GM23338 (cell line): ENCODE results near the gene CHPF. TPM values are rescaled to one million over a fixed set of nuclear protein-coding genes. Genes with fewer than 3 reads are reported as not detected.

Source experiments
- ATAC-seq: fragments of 200-7000 bp; cut with Tn5 transposase; 3 replicates; pipeline ENCODE4 v1.9.1; 2020
- DNase-seq: peaks from one replicate; pipeline ENCODE4 v3.0.0-alpha.2; 2015; ENCODE audit warnings: low spot score
- H2AFZ ChIP-seq: fragments of 200-600 bp; sonication (generic); 2 replicates; pipeline ENCODE4 v1.8.0; 2016; ENCODE audit warnings: antibody characterized with exemption, mild to moderate bottlenecking, moderate library complexity
- H3F3A ChIP-seq: fragments of 200-600 bp; sonication (generic); replicated peaks from 2 replicates; pipeline ENCODE4 v1.8.0; 2017; ENCODE audit warnings: antibody characterized with exemption, mixed run types, low read depth
- H3K27ac ChIP-seq: fragments of 200-600 bp; sonication (generic); 2 replicates; pipeline ENCODE4 v1.6.1; 2016; ENCODE audit warnings: low read depth
- H3K27me3 ChIP-seq: fragments of 200-600 bp; sonication (generic); 2 replicates; pipeline ENCODE4 v1.8.0; 2016; ENCODE audit warnings: mild to moderate bottlenecking, mixed run types, moderate library complexity; ENCODE audit not compliant: insufficient read depth
- H3K36me3 ChIP-seq: fragments of 200-600 bp; sonication (generic); 2 replicates; pipeline ENCODE4 v1.8.0; 2016; ENCODE audit warnings: mild to moderate bottlenecking; ENCODE audit not compliant: insufficient read depth
- H3K4me1 ChIP-seq: fragments of 200-600 bp; sonication (generic); 2 replicates; pipeline ENCODE4 v1.8.0; 2016; ENCODE audit warnings: mild to moderate bottlenecking, moderate library complexity; ENCODE audit not compliant: insufficient read depth
- H3K4me2 ChIP-seq: fragments of 200-600 bp; sonication (generic); 2 replicates; pipeline ENCODE4 v1.7.1; 2017; ENCODE audit warnings: mixed run types
- H3K4me3 ChIP-seq: fragments of 200-600 bp; sonication (generic); 2 replicates; pipeline ENCODE4 v1.6.1; 2016; ENCODE audit warnings: mixed run types
- H3K79me2 ChIP-seq: fragments of 200-600 bp; sonication (generic); replicated peaks from 2 replicates; pipeline ENCODE4 v1.8.0; 2017; ENCODE audit warnings: mild to moderate bottlenecking; ENCODE audit not compliant: insufficient read depth
- H3K9me2 ChIP-seq: fragments of 200-600 bp; sonication (generic); 2 replicates; pipeline ENCODE4 v1.8.0; 2017; ENCODE audit not compliant: insufficient read depth
- H4K20me1 ChIP-seq: fragments of 200-600 bp; sonication (generic); replicated peaks from 2 replicates; pipeline ENCODE4 v1.8.0; 2017; ENCODE audit warnings: mild to moderate bottlenecking; ENCODE audit not compliant: insufficient read depth
- H3K27ac Mint-ChIP-seq: 2 replicates; pipeline ENCODE4 v1.8.0; 2020; ENCODE audit warnings: inconsistent platforms, mild to moderate bottlenecking, moderate library complexity, mixed read lengths
- H3K27me3 Mint-ChIP-seq: 3 replicates; pipeline ENCODE4 v1.8.0; 2022; ENCODE audit warnings: low read depth, mild to moderate bottlenecking, moderate library complexity, mixed read lengths, inconsistent platforms; ENCODE audit not compliant: insufficient read depth, poor library complexity
- H3K36me3 Mint-ChIP-seq: 3 replicates; pipeline ENCODE4 v1.8.0; 2021; ENCODE audit warnings: low read depth, mild to moderate bottlenecking, inconsistent platforms, moderate library complexity, mixed read lengths
- H3K4me1 Mint-ChIP-seq: 3 replicates; pipeline ENCODE4 v1.8.0; 2020; ENCODE audit warnings: mild to moderate bottlenecking, inconsistent platforms, mixed read lengths
- H3K4me3 Mint-ChIP-seq: 3 replicates; pipeline ENCODE4 v1.8.0; 2021; ENCODE audit warnings: moderate library complexity, mild to moderate bottlenecking, inconsistent platforms, mixed read lengths
- H3K9me3 Mint-ChIP-seq: 3 replicates; pipeline ENCODE4 v1.8.0; 2020; ENCODE audit warnings: moderate library complexity, mild to moderate bottlenecking, inconsistent platforms, mixed read lengths
- CREB1 ChIP-seq: fragments of 250-450 bp; sonication (Bioruptor Pico); IDR thresholded peaks from 2 replicates; pipeline ENCODE4 v1.5.0; 2020; ENCODE audit warnings: low read depth, mild to moderate bottlenecking, moderate library complexity
- EZH2 ChIP-seq: fragments of 200-600 bp; sonication (generic); IDR thresholded peaks from one replicate; pipeline ENCODE4 v1.8.0; 2017; ENCODE audit warnings: antibody characterized with exemption, mild to moderate bottlenecking, low read depth; ENCODE audit not compliant: unreplicated experiment
- EZH2phosphoT487 ChIP-seq: fragments of 200-600 bp; sonication (generic); IDR thresholded peaks from one replicate; pipeline ENCODE4 v1.8.1; 2018; ENCODE audit warnings: antibody characterized with exemption; ENCODE audit not compliant: unreplicated experiment
- JUNB ChIP-seq: IDR thresholded peaks from one replicate; pipeline ENCODE4 v1.6.1; 2016; ENCODE audit warnings: antibody characterized with exemption; ENCODE audit not compliant: unreplicated experiment
- NANOG ChIP-seq: IDR thresholded peaks from 2 replicates; pipeline ENCODE4 v1.6.1; 2016; ENCODE audit warnings: antibody characterized with exemption, borderline replicate concordance
- POLR2AphosphoS5 ChIP-seq: IDR thresholded peaks from 2 replicates; pipeline ENCODE4 v1.6.1; 2016; ENCODE audit warnings: antibody characterized with exemption, low read depth
- STAT1 ChIP-seq: IDR thresholded peaks from one replicate; pipeline ENCODE4 v1.6.1; 2016; ENCODE audit warnings: antibody characterized with exemption; ENCODE audit not compliant: unreplicated experiment
- ZNF114 ChIP-seq: fragments of 250-450 bp; sonication (Bioruptor Pico); IDR thresholded peaks from 2 replicates; pipeline ENCODE4 v1.5.0; 2020; ENCODE audit warnings: mild to moderate bottlenecking, moderate library complexity
- ZNF331 ChIP-seq: fragments of 250-450 bp; sonication (Bioruptor Pico); IDR thresholded peaks from 2 replicates; pipeline ENCODE4 v1.5.0; 2020; ENCODE audit warnings: low read depth, mild to moderate bottlenecking, moderate library complexity
- polyA plus RNA-seq: library from polyadenylated mRNA; unstranded; fragments of >200 nt; fragmentation: Nextera tagmentation; extraction: Ambion mirVana; gene quantifications from 2 replicates; pipeline ENCODE4 v1.2.1, GENCODE V29; 2016
- total RNA-seq: library from RNA; depleted of rRNA; stranded (reverse); fragments of >200 nt; shearing (Covaris generic); gene quantifications from 2 replicates; pipeline ENCODE4 v1.2.3, GENCODE V29; 2014
- TF ChIP-seq, protein P1 (sequence below): IDR thresholded peaks from one replicate; pipeline ENCODE4 v1.6.1; 2018; ENCODE audit warnings: antibody characterized with exemption; ENCODE audit not compliant: unreplicated experiment
- TF ChIP-seq, protein P2 (sequence below), 2 experiments: fragments of 200-600 bp in 1 of 2; sonication (generic) in 1 of 2; conservative IDR thresholded peaks; 2 replicates each; pipeline versions ENCODE4 v1.5.1 to v1.6.1; 2016 to 2017; ENCODE audit warnings: antibody characterized with exemption in 2 of 2, low read depth in 2 of 2, mild to moderate bottlenecking in 2 of 2, moderate library complexity in 1 of 2
- TF ChIP-seq, protein P3 (sequence below): fragments of 250-450 bp; sonication (Bioruptor Pico); IDR thresholded peaks from 2 replicates; pipeline ENCODE4 v1.5.0; 2020; ENCODE audit warnings: mild to moderate bottlenecking, moderate library complexity
- TF ChIP-seq, protein P4 (sequence below): IDR thresholded peaks from 2 replicates; pipeline ENCODE4 v1.6.1; 2016; ENCODE audit warnings: antibody characterized with exemption

The CHPF gene
- total and polyA plus RNA-seq, 2 experiments from 2014 or later, result 36.5 to 252 TPM

DNA sequence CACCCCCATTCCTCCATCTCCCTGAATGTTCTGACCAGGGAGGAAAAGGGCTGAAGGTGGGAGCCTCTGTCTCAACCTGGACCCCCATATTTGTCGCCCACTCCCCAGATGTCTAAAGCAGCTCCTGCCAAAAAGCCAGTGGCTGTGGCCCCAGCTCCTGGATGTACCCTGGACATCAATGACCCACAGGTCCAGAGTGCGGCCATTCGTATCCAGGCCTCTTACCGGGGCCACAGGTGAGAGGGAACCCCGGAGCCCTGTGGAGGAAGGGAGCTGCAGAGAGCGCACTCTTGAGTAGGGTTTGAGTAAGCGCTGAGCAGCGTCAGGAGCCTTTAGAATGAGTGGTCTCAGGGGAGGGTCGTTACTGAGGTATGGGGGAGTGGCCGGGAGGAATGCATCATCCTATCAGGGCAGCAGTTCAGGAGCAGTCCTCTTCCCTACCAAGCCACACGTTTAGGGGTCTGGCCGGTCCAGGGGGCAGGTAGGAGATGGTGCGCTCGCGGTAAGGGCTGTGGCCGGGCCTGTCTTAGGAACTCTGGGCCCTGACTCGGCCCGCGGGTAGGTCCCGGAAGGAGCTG, 47.3 kb downstream of the CHPF start:
- H3K4me1 Mint-ChIP-seq, result peaks cover 43% of the 10 kb centered on the region
- Histone ChIP-seq H4K20me1 (no peaks in the 10 kb centered on the region), H3K79me2 (no peaks in the 10 kb centered on the region), H3K9me2 (no peaks in the 10 kb centered on the region), H3K4me3 (peak overlapping the region; percentile 58), H3F3A (peaks cover 17% of the 10 kb centered on the region), H2AFZ (peak overlapping the region; percentile 92), H3K4me1 (peaks cover 31% of the 10 kb centered on the region), H3K36me3 (no peaks in the 10 kb centered on the region), H3K27me3 (peaks cover 48% of the 10 kb centered on the region), H3K4me2 (peak overlapping the region; percentile 98), H3K27ac (no peak overlapping the region)
- H3K9me3 Mint-ChIP-seq, result no peaks in the 10 kb centered on the region; the same call in 2 of the 3 replicates
- ATAC-seq (no peak; the same call in 2 of the 3 replicates), DNase-seq (no peak)
- H3K27ac Mint-ChIP-seq, result no peak overlapping the region
- peak overlapping the region; percentile 84 for H3K4me3 Mint-ChIP-seq
- peaks cover 50% of the 10 kb centered on the region for H3K27me3 Mint-ChIP-seq
- TF ChIP-seq NANOG (no peak), POLR2AphosphoS5 (no peak), CREB1 (CRISPR knock-in tag) (no peak), ZNF331 (CRISPR knock-in tag) (no peak), STAT1 (no peak), ZNF114 (CRISPR knock-in tag) (no peak), EZH2phosphoT487 (no peak), JUNB (no peak), EZH2 (no peak)
- TF ChIP-seq, protein P1, sequence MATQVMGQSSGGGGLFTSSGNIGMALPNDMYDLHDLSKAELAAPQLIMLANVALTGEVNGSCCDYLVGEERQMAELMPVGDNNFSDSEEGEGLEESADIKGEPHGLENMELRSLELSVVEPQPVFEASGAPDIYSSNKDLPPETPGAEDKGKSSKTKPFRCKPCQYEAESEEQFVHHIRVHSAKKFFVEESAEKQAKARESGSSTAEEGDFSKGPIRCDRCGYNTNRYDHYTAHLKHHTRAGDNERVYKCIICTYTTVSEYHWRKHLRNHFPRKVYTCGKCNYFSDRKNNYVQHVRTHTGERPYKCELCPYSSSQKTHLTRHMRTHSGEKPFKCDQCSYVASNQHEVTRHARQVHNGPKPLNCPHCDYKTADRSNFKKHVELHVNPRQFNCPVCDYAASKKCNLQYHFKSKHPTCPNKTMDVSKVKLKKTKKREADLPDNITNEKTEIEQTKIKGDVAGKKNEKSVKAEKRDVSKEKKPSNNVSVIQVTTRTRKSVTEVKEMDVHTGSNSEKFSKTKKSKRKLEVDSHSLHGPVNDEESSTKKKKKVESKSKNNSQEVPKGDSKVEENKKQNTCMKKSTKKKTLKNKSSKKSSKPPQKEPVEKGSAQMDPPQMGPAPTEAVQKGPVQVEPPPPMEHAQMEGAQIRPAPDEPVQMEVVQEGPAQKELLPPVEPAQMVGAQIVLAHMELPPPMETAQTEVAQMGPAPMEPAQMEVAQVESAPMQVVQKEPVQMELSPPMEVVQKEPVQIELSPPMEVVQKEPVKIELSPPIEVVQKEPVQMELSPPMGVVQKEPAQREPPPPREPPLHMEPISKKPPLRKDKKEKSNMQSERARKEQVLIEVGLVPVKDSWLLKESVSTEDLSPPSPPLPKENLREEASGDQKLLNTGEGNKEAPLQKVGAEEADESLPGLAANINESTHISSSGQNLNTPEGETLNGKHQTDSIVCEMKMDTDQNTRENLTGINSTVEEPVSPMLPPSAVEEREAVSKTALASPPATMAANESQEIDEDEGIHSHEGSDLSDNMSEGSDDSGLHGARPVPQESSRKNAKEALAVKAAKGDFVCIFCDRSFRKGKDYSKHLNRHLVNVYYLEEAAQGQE, result no peak
- TF ChIP-seq, protein P2, sequence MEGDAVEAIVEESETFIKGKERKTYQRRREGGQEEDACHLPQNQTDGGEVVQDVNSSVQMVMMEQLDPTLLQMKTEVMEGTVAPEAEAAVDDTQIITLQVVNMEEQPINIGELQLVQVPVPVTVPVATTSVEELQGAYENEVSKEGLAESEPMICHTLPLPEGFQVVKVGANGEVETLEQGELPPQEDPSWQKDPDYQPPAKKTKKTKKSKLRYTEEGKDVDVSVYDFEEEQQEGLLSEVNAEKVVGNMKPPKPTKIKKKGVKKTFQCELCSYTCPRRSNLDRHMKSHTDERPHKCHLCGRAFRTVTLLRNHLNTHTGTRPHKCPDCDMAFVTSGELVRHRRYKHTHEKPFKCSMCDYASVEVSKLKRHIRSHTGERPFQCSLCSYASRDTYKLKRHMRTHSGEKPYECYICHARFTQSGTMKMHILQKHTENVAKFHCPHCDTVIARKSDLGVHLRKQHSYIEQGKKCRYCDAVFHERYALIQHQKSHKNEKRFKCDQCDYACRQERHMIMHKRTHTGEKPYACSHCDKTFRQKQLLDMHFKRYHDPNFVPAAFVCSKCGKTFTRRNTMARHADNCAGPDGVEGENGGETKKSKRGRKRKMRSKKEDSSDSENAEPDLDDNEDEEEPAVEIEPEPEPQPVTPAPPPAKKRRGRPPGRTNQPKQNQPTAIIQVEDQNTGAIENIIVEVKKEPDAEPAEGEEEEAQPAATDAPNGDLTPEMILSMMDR (conservative IDR thresholded peaks at IDR 0.05; ENCODE audit: low read depth in 2 of 2), result no peak
- TF ChIP-seq, protein P3, sequence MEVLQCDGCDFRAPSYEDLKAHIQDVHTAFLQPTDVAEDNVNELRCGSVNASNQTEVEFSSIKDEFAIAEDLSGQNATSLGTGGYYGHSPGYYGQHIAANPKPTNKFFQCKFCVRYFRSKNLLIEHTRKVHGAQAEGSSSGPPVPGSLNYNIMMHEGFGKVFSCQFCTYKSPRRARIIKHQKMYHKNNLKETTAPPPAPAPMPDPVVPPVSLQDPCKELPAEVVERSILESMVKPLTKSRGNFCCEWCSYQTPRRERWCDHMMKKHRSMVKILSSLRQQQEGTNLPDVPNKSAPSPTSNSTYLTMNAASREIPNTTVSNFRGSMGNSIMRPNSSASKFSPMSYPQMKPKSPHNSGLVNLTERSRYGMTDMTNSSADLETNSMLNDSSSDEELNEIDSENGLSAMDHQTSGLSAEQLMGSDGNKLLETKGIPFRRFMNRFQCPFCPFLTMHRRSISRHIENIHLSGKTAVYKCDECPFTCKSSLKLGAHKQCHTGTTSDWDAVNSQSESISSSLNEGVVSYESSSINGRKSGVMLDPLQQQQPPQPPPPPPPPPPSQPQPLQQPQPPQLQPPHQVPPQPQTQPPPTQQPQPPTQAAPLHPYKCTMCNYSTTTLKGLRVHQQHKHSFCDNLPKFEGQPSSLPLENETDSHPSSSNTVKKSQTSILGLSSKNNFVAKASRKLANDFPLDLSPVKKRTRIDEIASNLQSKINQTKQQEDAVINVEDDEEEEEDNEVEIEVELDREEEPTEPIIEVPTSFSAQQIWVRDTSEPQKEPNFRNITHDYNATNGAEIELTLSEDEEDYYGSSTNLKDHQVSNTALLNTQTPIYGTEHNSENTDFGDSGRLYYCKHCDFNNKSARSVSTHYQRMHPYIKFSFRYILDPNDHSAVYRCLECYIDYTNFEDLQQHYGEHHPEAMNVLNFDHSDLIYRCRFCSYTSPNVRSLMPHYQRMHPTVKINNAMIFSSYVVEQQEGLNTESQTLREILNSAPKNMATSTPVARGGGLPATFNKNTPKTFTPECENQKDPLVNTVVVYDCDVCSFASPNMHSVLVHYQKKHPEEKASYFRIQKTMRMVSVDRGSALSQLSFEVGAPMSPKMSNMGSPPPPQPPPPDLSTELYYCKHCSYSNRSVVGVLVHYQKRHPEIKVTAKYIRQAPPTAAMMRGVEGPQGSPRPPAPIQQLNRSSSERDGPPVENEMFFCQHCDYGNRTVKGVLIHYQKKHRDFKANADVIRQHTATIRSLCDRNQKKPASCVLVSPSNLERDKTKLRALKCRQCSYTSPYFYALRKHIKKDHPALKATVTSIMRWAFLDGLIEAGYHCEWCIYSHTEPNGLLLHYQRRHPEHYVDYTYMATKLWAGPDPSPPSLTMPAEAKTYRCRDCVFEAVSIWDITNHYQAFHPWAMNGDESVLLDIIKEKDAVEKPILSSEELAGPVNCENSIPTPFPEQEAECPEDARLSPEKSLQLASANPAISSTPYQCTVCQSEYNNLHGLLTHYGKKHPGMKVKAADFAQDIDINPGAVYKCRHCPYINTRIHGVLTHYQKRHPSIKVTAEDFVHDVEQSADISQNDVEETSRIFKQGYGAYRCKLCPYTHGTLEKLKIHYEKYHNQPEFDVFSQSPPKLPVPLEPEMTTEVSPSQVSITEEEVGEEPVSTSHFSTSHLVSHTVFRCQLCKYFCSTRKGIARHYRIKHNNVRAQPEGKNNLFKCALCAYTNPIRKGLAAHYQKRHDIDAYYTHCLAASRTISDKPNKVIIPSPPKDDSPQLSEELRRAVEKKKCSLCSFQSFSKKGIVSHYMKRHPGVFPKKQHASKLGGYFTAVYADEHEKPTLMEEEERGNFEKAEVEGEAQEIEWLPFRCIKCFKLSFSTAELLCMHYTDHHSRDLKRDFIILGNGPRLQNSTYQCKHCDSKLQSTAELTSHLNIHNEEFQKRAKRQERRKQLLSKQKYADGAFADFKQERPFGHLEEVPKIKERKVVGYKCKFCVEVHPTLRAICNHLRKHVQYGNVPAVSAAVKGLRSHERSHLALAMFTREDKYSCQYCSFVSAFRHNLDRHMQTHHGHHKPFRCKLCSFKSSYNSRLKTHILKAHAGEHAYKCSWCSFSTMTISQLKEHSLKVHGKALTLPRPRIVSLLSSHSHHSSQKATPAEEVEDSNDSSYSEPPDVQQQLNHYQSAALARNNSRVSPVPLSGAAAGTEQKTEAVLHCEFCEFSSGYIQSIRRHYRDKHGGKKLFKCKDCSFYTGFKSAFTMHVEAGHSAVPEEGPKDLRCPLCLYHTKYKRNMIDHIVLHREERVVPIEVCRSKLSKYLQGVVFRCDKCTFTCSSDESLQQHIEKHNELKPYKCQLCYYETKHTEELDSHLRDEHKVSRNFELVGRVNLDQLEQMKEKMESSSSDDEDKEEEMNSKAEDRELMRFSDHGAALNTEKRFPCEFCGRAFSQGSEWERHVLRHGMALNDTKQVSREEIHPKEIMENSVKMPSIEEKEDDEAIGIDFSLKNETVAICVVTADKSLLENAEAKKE (CRISPR knock-in tag), result no peak
- TF ChIP-seq, protein P4, sequence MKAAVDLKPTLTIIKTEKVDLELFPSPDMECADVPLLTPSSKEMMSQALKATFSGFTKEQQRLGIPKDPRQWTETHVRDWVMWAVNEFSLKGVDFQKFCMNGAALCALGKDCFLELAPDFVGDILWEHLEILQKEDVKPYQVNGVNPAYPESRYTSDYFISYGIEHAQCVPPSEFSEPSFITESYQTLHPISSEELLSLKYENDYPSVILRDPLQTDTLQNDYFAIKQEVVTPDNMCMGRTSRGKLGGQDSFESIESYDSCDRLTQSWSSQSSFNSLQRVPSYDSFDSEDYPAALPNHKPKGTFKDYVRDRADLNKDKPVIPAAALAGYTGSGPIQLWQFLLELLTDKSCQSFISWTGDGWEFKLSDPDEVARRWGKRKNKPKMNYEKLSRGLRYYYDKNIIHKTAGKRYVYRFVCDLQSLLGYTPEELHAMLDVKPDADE, result no peak
- no peaks in the 10 kb centered on the region; the same call in 2 of the 3 replicates for H3K36me3 Mint-ChIP-seq
